HG02642 (cell line): Measurements from ENCODE around the gene CD34.
A peak's percentile ranks its signal among the peaks of the same experiment; 100 is the strongest.
"Not testable (repeated sequence)": the region's sequence is repeated elsewhere in the genome, so short reads cannot be mapped to it uniquely, and the experiment has no call there.

Source experiments
- ATAC-seq: cut with Tn5 transposase; IDR thresholded peaks from one replicate; pipeline ENCODE4 v1.9.1; 2021; ENCODE audit warnings: mild to moderate bottlenecking; ENCODE audit not compliant: unreplicated experiment, poor library complexity

Gene CD34

DNA sequence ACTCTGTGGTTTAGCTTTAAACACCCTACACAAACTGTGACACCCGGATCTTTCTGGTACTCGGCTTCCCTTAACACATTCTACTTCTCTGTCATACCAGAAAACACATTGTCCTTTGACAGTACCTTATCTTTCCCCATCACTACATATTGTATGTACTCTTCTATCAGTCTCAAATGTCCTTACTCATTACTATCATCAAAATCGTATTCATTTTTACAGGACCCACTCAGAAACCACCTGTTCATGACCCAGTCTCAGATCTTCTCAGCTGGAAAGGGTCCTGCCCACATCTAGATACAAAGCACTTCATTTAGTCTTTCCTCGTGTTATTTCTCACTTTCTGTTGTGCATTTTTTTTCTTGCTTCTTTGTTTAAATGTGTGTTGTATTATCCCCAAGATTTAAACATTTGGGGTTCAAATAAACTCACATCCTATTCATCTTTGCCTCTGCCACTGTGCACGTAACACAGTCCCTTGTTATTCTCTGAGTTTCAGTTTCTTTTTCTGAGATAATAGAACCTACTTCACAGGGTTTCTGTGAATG, 27.7 kb downstream of the CD34 start:
- peak; percentile 59 for ATAC-seq

DNA sequence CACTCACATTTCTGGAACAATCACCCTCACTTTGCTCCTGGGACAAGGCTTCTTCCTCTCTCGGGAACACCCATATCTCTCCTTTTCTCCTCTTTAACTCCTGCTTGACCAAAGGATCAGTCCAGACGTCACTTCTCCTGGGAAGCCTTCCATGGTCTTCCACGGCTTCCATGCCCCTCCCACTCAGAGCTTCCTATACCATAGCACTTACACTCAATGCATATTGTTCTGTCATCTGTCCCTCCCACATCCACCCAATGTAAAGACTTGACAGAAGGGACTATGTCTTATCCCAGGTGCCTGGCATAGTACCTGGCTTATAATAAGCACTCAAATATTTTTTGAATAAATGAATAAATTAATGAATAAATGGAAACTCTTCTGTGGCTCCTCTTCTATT, 28.2 kb downstream of the CD34 start:
- ATAC-seq = no peak

DNA sequence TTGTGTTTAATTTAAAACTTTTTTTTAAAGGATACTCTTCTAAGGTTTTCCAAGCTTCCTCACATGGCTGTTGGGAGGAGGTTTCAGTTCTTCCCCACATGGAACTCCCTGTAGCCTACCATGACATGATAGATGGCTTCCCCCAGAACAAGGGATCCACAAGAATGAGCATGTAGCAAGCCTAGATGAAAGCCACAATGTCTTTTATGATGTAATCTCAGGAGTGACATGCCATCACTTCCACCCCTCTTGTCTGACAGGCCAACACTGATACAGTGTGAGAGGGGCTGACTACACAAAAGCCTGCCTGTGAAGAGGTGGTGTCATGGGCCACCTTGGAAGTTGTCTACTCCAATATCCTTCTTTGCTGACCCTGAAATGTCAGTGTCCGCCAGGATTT, 32.0 kb downstream of the CD34 start:
- ATAC-seq = no peak

DNA sequence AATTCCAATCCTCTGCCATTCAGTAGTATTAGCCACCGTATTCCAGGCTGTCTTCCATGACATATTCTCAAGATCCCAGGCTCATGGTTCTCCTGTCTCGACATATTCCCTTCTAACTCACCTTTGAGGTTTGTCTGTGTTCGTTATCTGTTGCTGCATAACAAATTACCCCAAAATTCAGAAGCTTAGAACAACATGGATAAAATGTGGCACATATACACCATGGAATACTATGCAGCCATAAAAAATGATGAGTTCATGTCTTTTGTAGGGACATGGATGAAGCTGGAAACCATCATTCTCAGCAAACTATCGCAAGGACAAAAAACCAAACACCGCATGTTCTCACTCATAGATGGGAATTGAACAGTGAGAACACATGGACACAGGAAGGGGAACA, 33.0 kb downstream of the CD34 start:
- not testable (repeated sequence) for ATAC-seq

DNA sequence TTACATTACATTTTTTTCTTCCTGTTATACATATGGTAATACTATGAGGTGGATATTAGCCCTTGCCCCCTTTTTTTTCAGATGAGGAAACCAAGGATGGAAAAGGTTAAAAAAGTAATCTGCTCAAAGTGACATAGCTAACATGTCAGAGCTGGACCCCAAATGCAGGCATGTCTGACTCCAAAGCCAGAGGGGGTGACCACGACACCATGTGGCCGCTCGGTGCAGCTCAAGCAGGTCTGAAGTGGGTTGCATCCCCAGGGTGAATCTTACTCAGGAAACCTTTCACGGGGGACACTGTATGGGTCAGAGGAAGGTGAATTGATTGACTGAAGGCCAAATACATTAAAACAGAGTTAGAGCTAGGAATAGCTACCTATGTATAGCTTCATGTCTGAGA, 34.8 kb downstream of the CD34 start:
- no peak for ATAC-seq

DNA sequence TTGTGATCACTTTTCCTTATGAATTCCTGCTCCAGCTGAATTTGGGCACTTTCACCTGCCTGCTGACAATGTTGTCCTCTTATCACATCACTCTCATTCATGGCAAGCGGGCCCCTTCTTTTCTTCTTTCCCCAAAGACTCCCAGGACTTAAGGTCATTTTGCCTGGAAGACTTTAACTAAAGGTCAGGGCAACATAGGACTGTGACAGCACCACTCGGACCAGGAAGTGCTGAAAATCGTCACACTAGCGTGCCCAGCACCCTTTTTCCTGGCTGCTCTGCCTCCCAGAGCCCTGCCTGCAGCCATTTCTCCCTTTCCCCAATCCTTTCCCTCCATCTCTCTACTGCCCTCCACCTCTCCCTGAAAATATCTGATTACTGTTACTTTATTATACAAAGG, 35.4 kb downstream of the CD34 start:
- ATAC-seq = no peak

DNA sequence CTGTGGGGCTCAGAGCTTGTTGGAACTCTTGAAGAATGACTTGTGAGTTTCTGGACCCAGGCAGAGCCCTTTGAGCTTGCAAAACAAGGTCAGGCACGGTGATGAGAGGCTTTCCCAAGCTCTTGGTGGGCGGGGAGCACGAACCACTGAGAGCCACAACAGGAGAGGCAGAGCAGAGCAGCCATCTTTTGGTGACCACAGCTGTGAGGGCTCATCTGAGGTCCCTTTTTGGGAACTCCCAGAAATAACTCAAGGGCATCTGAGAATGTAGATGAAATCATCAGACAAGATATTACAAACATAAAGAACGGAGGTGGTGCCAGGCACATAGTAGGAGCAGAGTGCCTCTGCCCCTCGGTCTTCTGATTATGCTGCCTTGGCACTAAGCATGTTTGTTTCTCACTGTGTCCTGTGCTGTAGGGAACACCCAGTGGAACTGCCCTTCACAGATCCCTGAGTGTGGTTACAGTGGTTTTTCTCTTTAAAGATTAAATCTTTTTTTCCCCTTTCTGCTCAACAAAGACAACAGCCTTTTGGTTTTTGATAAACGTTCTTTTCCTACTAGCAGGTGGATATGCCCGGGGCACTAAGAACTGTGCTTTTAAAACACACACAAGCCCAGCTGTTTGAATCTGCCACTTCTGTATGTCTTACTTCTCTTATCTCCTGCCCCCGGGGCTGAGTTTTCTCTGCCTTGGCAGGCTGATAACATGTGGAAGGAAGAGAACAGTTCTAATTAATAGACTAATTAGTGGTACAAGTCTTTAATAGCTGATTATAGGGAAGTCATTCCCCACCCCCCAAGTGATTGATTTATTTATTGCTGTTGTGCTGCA, 37.7 kb downstream of the CD34 start:
- peak; percentile 35 for ATAC-seq

DNA sequence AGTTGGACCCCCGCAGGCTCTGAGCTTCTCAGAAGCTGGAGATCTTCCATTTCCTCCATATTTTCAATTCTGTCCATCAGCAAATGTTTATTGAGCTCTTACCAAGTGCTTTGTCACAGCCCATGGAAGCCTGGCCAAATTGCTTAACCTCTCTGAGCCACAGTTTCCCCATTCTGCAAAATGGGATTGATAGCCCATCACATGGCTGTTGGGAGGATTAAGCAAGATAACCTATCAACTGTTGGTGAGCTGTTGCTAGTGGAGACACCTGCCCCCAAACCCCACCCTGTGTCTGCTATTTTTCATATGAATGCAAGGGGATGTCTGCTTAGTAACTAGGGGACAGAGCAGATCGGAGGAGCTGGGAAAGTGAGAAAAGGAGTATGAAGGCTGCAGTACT, 38.3 kb downstream of the CD34 start:
- no peak for ATAC-seq

DNA sequence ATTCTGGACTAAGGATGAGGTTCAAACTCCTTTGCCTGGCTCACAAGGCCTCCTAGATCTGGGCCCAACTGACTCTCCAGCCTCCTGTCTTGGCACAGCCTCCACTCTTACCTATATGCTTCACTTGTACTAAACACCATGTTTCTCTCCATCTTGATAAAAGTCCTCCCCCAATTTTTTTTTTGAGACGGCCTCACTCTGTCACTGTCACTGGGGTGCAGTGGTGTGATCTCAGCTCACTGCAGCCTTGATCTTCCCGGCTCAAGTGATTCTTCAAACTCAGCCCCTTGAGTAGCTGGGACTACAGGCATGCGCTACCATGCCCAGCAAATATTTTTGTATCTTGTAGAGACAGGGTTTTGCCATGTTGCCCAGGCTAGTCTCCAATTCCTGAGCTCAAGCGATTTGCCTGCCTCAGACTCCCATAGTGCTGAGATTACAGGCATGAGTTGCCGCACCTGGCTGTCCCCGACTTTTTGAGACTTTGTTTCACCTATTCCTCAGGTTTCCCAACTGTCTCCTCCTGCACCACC, 39.7 kb downstream of the CD34 start:
- no peak for ATAC-seq

DNA sequence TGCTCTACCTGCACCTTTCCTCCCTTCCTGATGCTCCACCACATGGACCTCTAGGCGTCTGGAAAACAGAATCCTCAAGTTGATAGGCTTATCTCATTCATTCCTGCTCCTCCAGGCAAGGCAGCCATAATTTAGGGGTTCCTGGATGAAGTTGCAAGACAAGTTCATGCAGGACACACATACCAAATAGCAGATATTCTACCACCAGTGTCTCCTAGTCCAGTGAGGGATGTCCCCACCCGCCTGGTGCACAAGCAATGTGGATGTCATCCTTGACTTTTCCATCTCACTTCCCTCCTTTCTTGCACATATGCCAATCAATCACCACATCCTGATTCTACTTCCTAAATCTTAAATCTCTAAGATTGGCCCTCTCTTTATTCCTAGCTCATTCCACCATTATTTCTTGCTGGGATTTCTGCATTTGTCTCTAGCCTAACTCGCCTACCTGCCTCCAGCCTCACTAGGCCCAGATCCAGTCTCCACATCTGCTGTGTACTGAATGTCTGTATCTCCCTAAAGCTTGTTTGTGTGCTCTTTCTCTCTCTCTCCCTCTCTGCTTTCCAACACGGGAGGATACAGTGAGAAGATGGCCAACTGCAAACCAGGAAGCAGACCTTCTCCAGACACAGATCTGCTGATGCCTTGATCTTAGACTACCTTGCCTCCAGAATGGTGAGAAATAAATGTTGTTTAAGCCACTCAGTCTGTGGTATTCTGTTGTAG, 40.5 kb downstream of the CD34 start:
- ATAC-seq = no peak

DNA sequence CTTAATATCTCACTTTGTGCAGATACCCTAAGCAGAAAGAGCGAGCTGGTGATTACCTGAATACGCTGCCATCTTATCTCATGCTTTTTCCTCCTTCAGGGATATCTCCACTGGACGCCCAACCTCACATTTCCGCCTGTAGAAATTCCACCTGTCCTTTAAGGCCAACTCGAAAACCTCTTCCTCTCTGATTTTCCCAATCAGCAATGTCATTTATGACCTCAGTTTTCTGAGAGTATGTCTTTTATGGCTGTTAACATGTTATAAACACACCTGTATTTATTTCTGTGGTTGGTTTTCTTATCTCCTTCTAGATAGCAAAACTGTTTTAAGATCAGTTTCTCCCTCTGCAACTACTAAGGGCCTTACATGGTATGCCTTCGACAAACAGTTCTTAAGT, 41.1 kb downstream of the CD34 start:
- no peak for ATAC-seq

DNA sequence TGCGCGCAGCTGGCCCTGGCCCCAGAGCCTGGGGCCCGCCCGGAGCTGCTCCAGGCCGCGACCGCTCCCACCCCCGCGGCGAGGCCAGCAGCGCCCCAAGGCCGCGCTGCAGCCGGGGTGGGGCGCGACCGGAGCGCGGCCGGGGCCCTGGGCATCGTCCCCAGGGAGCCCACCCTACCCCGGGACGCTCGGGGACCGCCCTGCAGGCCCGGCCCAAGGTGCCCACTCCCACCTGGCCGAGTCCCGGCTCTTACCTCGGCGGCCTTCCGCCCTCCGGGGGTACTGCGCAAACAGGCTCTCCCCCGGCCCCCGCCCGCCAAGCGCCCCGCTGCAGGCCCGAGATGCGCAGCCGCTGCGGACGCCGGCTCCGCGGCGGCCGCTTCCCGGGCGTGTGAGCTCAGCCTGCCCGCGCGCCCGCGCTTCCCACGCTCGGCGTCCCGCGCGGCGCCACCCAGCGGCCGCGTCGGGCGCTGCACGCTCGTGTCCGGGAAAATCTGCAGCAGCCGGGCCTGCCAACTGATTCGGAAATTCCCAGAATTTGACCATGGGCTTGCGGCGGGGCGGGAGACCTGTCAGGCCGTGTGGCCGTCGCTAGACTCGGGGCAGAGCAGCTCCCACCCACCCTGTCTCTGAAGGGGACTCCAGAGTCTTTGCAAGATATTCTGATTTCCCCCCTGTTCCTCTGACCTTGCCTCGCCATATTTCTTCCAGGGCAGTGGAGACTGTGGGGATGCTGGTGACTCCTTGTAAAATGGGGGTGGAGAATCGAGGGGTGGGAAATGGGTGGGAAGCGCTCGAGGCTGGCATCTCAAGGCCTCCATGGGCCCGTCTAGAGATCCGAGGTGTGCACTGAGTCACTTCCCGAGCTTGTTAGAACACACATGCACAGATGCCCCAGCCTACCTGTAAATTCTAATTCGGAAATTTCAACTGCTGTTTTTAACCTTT, 41.9 kb downstream of the CD34 start:
- peak; percentile 65 for ATAC-seq

DNA sequence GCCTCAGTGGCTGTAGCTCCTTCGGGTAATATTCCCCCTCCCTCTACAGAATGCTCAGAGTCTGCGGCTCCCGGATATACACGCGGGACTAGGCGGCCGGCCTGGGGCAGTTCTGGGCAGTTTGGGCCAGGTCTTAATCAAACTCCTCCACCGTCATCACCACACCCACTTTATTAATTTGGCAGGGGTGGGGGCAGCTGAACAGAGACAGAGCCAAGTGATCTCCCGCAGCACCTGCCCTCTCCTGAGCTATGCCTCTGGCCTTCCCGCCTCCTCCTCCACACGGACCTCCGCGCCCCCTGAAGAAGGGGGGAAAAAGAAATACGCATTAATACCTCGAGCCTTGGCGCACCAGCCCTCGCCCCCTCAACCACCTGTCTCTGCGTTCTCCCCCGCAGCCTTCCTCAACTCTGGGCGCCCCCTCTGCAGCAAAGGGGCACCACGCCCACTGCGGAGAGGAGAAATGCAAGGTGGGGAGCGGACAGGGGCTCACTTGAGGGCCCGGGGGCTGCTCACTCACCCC, 42.6 kb downstream of the CD34 start:
- peak; percentile 9 for ATAC-seq

DNA sequence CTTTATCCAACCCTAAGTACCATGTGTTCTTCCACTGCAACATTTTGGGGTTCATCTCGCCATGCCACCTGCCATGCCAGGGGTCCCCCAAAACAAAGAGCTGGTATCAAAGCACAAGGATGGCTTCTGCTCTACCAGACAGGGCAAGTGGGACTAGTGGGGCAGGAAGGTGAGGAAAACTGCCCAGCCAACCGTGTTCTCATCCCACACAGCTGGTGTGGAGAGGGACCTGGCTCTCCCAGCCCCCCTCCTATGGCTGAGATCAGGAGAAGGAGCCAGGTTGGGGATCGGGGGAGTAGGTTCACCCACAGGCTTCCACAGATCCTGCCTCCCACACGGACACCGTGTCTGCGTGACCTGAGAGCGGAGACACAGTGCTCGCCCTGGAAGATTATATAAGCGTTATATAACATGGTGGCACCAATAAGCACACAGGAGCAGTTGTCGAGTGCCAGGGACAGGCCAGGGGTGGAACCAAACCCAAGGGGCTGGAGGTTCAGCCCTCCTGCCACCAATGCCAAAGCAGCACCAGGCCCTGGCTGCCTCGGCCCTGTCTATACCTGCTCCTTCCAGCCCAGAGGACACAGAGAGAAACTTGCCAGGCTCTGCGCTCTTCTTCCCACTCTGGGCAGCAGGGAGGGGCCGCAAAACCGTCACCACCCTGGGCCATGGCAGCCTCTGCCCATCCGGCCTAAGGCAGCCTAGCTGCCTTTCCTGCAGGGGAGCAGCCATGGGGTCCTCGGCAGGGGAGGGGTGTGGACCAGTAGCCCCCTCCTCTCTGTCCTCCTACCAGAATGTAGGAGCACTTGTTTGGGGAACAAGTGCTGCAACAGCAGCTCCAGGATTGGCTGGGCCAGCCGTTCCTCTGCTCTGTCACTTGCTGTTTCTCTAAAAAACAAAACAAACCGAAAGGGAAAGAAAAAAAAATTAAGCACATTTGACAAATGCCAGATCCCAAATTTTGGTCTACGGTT, 43.5 kb downstream of the CD34 start:
- no peak for ATAC-seq

DNA sequence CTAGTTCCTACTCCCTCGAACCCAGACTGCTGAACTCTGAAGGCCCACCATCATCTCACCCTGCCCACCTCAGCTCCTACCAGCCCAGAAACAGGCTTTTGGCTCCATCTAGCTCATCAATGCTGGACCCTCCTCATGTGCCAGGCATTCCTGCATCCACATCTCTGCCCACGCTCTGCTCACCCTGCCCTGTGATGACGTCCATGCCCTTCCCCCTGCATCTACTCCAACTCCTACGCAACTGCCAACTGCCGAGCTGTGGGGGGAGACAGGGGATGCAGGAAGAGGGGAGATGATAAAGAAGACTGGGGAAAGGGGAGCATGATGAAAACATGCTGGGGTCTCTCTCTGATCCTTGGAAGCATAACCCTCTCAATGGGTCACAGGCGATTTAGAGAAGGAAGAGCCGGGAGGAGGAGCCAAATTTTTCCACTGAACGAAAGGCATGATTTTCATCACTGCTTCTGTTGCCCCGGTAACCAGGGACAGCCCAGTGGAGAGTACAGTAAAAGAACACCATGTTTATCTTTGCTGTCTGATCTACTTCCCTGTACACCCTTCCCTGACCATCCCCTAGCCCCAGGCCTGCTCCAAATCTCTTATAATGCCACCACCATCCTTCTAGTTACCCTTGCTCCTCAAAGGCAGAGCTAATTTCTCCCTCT, 44.3 kb downstream of the CD34 start:
- ATAC-seq = no peak

DNA sequence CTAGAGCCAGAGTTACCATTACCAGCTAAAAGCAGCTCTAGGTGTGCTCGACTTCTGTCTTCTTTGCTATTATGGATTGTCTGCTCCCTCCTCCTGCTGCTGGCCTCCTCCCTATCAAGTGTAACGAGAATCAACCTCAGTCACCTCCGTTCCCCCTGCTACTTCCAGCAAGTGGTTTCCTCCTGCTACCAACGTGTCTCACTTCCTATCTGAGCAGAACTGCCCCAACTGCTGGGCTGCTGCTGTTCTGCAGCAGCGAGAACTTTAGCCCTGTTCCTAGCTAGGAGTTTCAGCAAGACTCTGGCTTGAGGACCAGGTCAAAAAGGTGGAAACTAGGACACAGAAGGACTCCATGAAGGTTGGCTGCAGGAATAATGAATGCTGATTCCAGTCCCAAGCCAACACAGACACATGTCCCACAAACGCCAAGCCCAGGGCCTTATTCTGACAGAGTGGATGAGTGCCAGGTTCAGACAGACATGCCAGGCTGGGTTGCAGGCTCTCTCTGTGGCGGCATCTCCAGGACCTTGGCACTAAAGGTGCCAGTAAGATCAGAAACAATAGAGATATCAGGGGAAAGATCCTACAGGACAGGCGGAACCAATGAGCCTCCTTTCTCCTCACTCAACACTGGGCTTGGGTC, 46.9 kb downstream of the CD34 start:
- peak; percentile 44 for ATAC-seq

DNA sequence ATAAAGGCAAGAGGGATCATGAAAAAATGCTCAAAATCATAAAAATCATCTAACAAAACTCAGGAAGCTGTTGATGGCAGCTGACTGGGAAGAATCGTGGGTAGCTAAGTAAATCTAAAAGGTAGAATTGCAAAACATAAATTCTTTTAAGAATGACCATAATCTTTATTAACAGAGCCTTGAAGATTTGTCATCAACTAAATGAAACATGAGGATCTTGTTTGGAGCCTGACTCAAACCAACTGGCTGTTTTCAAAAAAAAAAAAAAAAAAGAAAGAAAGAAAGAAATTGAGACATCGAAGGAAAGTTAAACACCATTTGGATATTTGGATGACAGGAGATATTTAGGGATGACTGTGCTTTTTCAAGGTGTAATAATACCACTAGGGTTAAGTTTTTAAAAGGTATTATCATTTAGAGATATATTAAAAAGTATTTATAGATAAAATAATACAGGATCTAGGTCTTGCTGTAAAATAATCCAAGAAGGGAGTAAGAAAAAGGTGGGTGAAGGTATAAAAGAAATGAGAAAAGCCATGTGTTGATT, 48.6 kb downstream of the CD34 start:
- ATAC-seq = no peak
